GM19455 (cell line): ENCODE measurements around the gene MTRR.
"Not testable (repeated sequence)": the region's sequence is repeated elsewhere in the genome, so short reads cannot be mapped to it uniquely, and the experiment has no call there.

Experiments
- ATAC-seq: cut with Tn5 transposase; IDR thresholded peaks from one replicate; pipeline ENCODE4 v1.9.1; 2021; ENCODE audit not compliant: unreplicated experiment

MTRR gene

DNA sequence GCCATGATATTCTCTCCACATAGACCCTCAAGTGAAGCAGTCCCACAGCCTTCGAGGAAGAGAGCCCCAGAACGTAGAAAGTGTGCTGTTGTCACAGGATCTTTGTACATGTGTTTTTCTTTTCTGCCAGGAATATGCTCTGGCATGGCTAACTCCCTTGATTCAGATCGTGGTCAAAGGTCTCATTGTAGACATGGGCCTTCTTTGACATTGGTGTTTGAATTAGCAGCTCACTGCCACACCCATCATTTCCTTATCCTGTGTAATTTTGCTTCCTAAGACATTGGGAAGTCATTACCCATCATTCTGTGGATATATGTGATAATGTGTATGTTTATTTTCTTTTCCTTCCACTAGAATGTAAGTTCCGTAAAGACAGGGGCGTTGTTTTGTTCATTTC, 25.5 kb downstream of the MTRR start:
- no peak for ATAC-seq

GRCh38 chr5:7894860-7895259, 25.9 kb downstream of the MTRR start:
- ATAC-seq = peak; percentile 95

GRCh38 chr5:7897014-7897600, 28.2 kb downstream of the MTRR start:
- no peak for ATAC-seq

- no peak for ATAC-seq
Observed at GRCh38 chr5:7902201-7902600, 33.3 kb downstream of the MTRR start.

DNA sequence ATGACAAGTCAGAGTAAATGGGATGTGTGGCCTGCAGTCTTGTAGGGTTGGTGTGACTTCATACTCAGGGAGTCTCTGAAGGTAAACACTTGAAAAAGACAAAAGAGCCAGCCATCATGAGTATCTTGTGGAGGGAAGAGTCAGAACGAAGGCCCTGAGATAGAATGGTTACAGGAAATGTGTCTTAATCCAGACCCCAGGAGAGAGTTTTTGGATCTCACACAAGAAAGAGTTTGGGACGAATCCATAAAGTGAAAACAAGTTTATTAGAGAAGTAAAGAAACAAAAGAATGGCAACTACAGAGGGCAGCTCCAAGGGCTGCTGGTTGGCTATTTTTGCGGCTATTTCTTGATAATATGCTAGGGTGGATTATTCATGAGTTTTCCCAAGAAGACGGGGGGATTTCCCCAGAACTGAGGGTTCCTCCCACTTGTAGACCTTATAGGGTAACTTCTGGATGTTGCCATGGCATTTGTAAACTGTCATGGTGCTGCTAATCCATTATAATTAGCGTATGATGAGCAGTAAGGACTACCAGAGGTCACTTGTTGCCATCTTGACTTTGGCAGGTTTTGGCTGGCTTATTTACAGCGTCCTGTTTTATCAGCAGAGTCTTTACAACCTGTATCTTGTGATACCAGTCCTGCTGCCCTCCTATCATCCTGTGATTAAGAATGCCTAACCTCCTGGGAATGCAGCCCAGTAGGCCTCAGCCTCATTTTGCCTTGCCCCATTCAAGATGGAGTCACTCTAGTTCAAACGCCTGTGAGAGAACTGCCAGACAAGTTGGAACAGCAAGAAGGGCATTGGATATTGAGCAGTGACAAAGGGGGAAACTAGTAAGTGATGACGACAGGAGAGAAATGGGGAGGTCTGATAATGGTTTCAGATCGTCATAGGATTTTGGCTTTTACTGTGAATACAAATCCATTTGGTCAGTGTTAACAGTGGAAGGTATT, 34.0 kb downstream of the MTRR start:
- ATAC-seq = no peak

- ATAC-seq = no peak
Observed at GRCh38 chr5:7904170-7904569, 35.2 kb downstream of the MTRR start.

GRCh38 chr5:7907612-7908011, 38.7 kb downstream of the MTRR start:
- no peak for ATAC-seq

DNA sequence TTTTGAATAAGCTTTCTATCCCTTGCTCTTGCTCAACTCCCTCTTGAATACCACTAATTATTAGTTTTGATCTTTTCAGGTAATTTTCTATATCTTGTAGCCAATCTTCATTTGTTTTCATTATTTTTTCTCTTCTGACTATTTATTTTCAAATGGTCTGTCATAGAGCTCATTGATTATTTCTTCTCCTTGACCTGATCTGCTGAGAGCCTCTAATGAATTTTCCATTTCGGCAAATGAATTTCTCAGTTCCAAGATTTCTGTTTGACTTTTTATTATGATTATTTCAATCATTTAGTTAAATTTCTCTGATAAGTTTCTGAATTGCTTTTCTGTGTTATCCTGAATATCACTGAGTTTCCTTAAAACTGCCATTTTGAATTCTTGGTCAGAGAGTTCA, 39.4 kb downstream of the MTRR start:
- no peak for ATAC-seq

- peak; percentile 60 for ATAC-seq
Observed at GRCh38 chr5:7910738-7911428, 41.9 kb downstream of the MTRR start.

DNA sequence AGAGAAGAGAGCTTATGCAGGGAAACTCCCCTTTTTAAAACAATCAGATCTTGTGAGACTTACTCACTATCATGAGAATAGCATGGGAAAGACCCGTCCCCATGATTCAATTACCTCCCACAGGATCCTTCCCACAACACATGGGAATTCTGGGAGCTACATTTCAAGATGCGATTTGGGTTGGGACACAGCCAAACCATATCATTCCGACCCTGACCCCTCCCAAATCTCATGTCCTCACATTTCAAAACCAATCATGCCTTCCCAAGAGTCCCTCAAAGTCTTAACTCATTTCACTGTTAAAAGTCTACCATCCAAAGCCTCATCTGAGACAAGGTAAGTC, 42.5 kb downstream of the MTRR start:
- ATAC-seq = not testable (repeated sequence)

DNA sequence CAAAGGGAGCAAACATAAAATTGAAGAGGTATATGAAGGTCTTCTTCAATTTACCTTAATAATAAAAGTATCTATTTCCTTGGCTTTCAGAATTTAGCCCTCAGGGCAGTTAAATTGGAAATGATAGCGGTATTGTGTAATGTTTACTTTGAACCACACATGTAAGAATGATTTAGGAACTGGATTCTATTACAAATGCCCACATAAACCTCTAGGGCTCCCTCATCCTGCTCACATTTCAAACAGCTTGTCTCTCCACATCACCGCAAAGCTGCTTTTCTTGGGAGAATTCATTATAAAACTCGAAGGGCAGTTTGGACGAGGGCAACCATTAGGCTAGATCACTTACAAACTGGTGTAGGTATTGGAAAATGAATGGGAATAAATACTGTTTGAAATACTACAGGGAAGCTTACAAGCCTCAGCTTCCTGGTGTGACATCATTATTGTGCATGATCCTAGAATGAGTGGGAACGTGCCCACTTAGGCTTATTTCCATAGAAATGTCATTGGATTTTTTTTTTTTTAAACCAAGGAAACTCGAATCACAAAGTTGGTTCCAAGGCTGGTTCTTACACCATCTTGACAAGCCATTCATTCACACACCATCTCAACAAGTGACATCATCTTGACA, 47.3 kb downstream of the MTRR start:
- ATAC-seq = no peak

DNA sequence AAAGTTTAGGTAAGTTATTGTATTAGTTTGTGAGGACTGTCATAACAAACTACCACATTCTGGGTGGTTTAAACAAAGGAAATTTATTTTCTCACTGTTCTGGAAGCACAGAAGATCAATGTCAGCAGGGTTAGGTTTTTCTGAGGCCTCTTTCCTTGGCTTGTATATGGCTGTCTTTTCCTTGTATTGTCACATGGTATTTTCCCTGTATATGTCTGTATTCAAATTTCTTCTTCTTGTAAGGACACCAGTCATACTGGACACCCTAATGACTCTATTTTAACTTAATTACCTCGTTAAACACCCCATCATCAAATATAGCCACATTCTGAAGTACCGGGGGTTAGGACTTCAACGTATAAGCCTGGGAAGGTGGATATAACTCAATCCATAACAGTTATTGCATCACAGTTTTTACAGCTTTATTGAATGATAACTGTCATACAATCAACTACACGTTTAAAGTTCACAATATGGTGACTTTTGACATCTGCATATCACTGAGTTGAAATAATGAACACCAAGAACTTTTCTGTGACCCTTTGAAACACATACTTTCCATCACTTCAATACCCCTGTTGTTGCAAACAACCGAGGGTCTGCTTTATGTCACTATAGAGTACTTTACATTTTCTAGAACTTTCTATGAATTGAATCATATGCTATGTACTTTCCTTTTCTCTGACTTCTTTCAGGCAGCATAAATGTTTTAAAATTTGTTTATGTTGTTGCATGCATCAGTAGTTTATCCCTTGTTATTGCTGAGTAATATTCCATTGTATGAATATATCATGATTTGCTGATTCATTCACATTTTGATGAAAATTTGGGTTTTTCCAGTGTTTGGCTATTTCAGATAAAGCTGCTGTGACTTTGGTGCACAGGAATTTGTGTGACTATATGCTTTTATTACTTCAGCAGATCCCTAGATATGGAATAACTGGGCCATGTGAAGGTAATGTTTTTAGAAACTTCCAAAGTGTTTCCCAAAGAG, 48.5 kb downstream of the MTRR start:
- no peak for ATAC-seq

- ATAC-seq = no peak
Observed at GRCh38 chr5:7925961-7926695, 57.2 kb downstream of the MTRR start.

GRCh38 chr5:7926720-7927119, 57.8 kb downstream of the MTRR start:
- ATAC-seq = no peak

- peak; percentile 79 for ATAC-seq
Observed at GRCh38 chr5:7927466-7928375, 58.8 kb downstream of the MTRR start.

GRCh38 chr5:7930011-7930410, 61.1 kb downstream of the MTRR start:
- no peak for ATAC-seq

DNA sequence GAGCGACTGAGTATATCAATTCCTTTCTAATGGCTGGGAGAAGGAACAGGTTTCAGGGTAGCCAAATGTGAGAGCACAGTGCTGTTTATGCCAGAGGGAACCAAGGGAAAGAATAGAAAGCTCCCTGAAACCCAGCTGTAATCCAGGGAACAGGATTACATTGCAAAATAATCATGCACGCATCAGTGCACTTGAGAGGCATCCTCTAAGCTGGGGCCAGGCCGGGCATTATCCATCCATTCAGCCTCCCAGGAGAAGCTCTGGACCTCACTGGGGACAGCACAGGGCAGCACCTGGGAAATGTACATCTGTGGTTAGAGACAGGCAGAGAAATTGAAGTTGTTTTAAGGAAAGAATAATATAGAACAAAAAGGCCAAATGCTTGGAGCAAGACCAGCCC, 72.7 kb downstream of the MTRR start:
- no peak for ATAC-seq

GRCh38 chr5:7947301-7947700, 78.4 kb downstream of the MTRR start:
- ATAC-seq = no peak
